GM10266 (cell line): ENCODE data around the gene SLC45A2.
"Not testable (repeated sequence)": the region's sequence is repeated elsewhere in the genome, so short reads cannot be mapped to it uniquely, and the experiment has no call there.

ENCODE experiments used
- DNase-seq: peaks from one replicate; pipeline ENCODE4 v3.0.0; 2012; ENCODE audit errors: extremely low spot score
- TF ChIP-seq, protein P1 (sequence below): IDR thresholded peaks from 2 replicates; pipeline ENCODE4 v1.5.1; 2012; ENCODE audit warnings: mild to moderate bottlenecking, low read depth; ENCODE audit not compliant: control insufficient read depth, insufficient read depth; ENCODE audit errors: missing control alignments

SLC45A2 gene

DNA sequence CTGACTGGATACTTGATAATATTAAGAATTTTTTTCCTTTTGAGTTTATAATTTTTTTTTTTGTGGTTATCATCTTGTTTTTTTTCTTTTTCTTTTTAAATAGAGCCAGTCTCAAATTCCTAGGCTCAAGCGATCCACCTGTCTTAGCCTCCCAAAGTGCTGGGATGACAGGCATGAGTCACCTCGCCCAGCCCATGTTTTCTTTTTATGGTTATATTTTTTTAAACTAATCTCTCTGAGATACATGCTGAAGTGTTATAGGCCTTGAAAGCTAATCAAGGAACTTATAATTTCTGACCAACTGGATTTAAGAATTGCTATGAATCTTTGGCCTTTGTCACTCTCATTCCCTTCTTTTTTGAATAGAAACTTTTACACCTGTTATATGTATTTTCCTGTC is 30.1 kb upstream of the SLC45A2 start:
- TF ChIP-seq, protein P1, sequence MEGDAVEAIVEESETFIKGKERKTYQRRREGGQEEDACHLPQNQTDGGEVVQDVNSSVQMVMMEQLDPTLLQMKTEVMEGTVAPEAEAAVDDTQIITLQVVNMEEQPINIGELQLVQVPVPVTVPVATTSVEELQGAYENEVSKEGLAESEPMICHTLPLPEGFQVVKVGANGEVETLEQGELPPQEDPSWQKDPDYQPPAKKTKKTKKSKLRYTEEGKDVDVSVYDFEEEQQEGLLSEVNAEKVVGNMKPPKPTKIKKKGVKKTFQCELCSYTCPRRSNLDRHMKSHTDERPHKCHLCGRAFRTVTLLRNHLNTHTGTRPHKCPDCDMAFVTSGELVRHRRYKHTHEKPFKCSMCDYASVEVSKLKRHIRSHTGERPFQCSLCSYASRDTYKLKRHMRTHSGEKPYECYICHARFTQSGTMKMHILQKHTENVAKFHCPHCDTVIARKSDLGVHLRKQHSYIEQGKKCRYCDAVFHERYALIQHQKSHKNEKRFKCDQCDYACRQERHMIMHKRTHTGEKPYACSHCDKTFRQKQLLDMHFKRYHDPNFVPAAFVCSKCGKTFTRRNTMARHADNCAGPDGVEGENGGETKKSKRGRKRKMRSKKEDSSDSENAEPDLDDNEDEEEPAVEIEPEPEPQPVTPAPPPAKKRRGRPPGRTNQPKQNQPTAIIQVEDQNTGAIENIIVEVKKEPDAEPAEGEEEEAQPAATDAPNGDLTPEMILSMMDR = no peak
- DNase-seq = no peak

GRCh38 chr5:34013547-34013946 is 29.1 kb upstream of the SLC45A2 start:
- DNase-seq = no peak
- TF ChIP-seq, protein P1 = no peak

GRCh38 chr5:34012791-34013190 is 28.3 kb upstream of the SLC45A2 start:
- TF ChIP-seq, protein P1 = no peak
- no peak for DNase-seq

GRCh38 chr5:34011536-34011935 is 27.0 kb upstream of the SLC45A2 start:
- DNase-seq = no peak
- TF ChIP-seq, protein P1 = no peak

GRCh38 chr5:34010146-34010545 is 25.7 kb upstream of the SLC45A2 start:
- DNase-seq = not testable (repeated sequence)

GRCh38 chr5:34009610-34010009 is 25.1 kb upstream of the SLC45A2 start:
- DNase-seq = no peak
- TF ChIP-seq, protein P1 = no peak

- TF ChIP-seq, protein P1 = no peak
- no peak for DNase-seq
Observed at GRCh38 chr5:34008802-34009201, 24.3 kb upstream of the SLC45A2 start.
